ENCODE measurements around the gene EGLN3.

The EGLN3 gene

DNA sequence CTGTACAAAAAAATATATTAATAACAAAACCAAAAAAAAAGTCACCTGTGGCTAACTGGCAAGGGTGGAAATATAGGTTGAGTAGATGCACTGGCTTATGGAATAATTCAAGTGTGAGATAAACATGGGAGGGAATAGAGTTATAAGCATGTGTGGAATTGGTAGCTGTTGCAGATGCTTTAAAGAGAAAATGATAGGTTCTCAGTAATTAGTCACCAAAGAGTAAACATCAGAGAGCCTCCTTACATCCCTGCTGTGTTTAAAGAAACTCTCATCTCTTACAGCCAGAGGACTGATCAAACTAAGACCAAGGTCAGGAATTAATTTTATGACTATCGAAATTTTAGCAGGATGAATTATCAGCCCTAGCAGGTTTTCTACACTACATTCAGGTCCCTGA lies 70.5 kb downstream of the EGLN3 start:
- Histone ChIP-seq H3K36me3 (ENCODE audit: low read length) (no peaks in the 10 kb centered on the region), H3K27me3 (ENCODE audit: low read length) (no peaks in the 10 kb centered on the region), H3K4me2 (ENCODE audit: low read depth, low read length, poor library complexity, severe bottlenecking) (no peak overlapping the region), H3K9me3 (ENCODE audit: insufficient read depth, low read length) (peaks cover 7% of the 10 kb centered on the region; the same call in 1 of the 2 replicates), H3K27ac (ENCODE audit: low read depth, low read length) (no peak overlapping the region), H4K20me1 (ENCODE audit: low read depth, low read length) (no peaks in the 10 kb centered on the region), H3K4me3 (ENCODE audit: insufficient read depth, low read length, poor library complexity, severe bottlenecking) (no peak overlapping the region), H2AFZ (ENCODE audit: low read depth, low read length, severe bottlenecking) (no peak overlapping the region), H3K79me2 (ENCODE audit: insufficient read depth, low read length) (no peaks in the 10 kb centered on the region), H3K9me2 (replicated peaks; ENCODE audit: insufficient read depth, low read length) (no peaks in the 10 kb centered on the region), H3F3A (ENCODE audit: insufficient read depth) (no peaks in the 10 kb centered on the region), H3K9ac (ENCODE audit: low read length) (no peak overlapping the region)
- no peak for TF ChIP-seq CTCF (IDR thresholded peaks at IDR 0.05; ENCODE audit: insufficient read depth, low read length, poor library complexity, severe bottlenecking)
- no peak for TF ChIP-seq EZH2phosphoT487 (conservative IDR thresholded peaks at IDR 0.05; ENCODE audit: low read length)

- no peaks in the 10 kb centered on the region for H4K20me1 ChIP-seq (ENCODE audit: low read depth, low read length)
- no peaks in the 10 kb centered on the region for H3F3A ChIP-seq (ENCODE audit: insufficient read depth)
- no peaks in the 10 kb centered on the region for H3K27me3 ChIP-seq (ENCODE audit: low read length)
- no peak overlapping the region for H3K27ac ChIP-seq (ENCODE audit: low read depth, low read length)
- no peak overlapping the region for H3K4me2 ChIP-seq (ENCODE audit: low read depth, low read length, poor library complexity, severe bottlenecking)
- TF ChIP-seq EZH2phosphoT487 (conservative IDR thresholded peaks at IDR 0.05; ENCODE audit: low read length) (no peak), CTCF (IDR thresholded peaks at IDR 0.05; ENCODE audit: insufficient read depth, low read length, poor library complexity, severe bottlenecking) (no peak)
- H3K36me3 ChIP-seq (ENCODE audit: low read length) = no peaks in the 10 kb centered on the region
- no peaks in the 10 kb centered on the region for H3K9me2 ChIP-seq (replicated peaks; ENCODE audit: insufficient read depth, low read length)
- H2AFZ ChIP-seq (ENCODE audit: low read depth, low read length, severe bottlenecking) = no peak overlapping the region
- peaks cover 7% of the 10 kb centered on the region; the same call in 1 of the 2 replicates for H3K9me3 ChIP-seq (ENCODE audit: insufficient read depth, low read length)
- H3K79me2 ChIP-seq (ENCODE audit: insufficient read depth, low read length) = no peaks in the 10 kb centered on the region
- H3K9ac ChIP-seq (ENCODE audit: low read length) = no peak overlapping the region
- H3K4me3 ChIP-seq (ENCODE audit: insufficient read depth, low read length, poor library complexity, severe bottlenecking) = no peak overlapping the region
Measured at GRCh38 chr14:33879684-33880286, 71.1 kb downstream of the EGLN3 start.

GRCh38 chr14:33876274-33876673 lies 74.6 kb downstream of the EGLN3 start:
- Histone ChIP-seq H3K36me3 (ENCODE audit: low read length) (no peaks in the 10 kb centered on the region), H4K20me1 (ENCODE audit: low read depth, low read length) (no peaks in the 10 kb centered on the region), H3K4me3 (ENCODE audit: insufficient read depth, low read length, poor library complexity, severe bottlenecking) (no peak overlapping the region), H3K27me3 (ENCODE audit: low read length) (no peaks in the 10 kb centered on the region), H2AFZ (ENCODE audit: low read depth, low read length, severe bottlenecking) (no peak overlapping the region), H3K79me2 (ENCODE audit: insufficient read depth, low read length) (no peaks in the 10 kb centered on the region), H3K9ac (ENCODE audit: low read length) (no peak overlapping the region), H3K4me2 (ENCODE audit: low read depth, low read length, poor library complexity, severe bottlenecking) (no peak overlapping the region), H3K9me3 (ENCODE audit: insufficient read depth, low read length) (peaks cover 7% of the 10 kb centered on the region; the same call in 1 of the 2 replicates), H3F3A (ENCODE audit: insufficient read depth) (no peaks in the 10 kb centered on the region), H3K27ac (ENCODE audit: low read depth, low read length) (no peak overlapping the region), H3K9me2 (replicated peaks; ENCODE audit: insufficient read depth, low read length) (no peaks in the 10 kb centered on the region)
- TF ChIP-seq CTCF (IDR thresholded peaks at IDR 0.05; ENCODE audit: insufficient read depth, low read length, poor library complexity, severe bottlenecking) = no peak
- no peak for TF ChIP-seq EZH2phosphoT487 (conservative IDR thresholded peaks at IDR 0.05; ENCODE audit: low read length)

Data from SU-DHL-6 (cell line).